IPS-20b (cell line): ENCODE measurements around the gene COL20A1.

Experiments
- H3K27ac ChIP-seq: one replicate; pipeline ENCODE4 v1.5.1; 2013; ENCODE audit warnings: low read length
- H3K27me3 ChIP-seq: 2 replicates; pipeline ENCODE4 v1.6.1; 2013; ENCODE audit warnings: mild to moderate bottlenecking, low read length, inconsistent platforms; ENCODE audit not compliant: insufficient read depth
- H3K36me3 ChIP-seq: 2 replicates; pipeline ENCODE4 v1.6.1; 2013; ENCODE audit warnings: low read depth, mild to moderate bottlenecking, inconsistent platforms, low read length, moderate library complexity; ENCODE audit not compliant: insufficient read depth
- H3K4me1 ChIP-seq: 2 replicates; pipeline ENCODE4 v1.6.1; 2013; ENCODE audit warnings: mild to moderate bottlenecking, control low read depth, inconsistent platforms, low read length, moderate library complexity; ENCODE audit not compliant: insufficient read depth
- H3K4me3 ChIP-seq: 2 replicates; pipeline ENCODE4 v1.5.1; 2013; ENCODE audit warnings: mild to moderate bottlenecking, low read length, inconsistent platforms
- H3K9ac ChIP-seq: 2 replicates; pipeline ENCODE4 v1.6.1; 2013; ENCODE audit warnings: low read depth, mild to moderate bottlenecking, inconsistent platforms, low read length, moderate library complexity
- H3K9me3 ChIP-seq: 2 replicates; pipeline ENCODE4 v1.6.1; 2013; ENCODE audit warnings: mild to moderate bottlenecking, low read depth, low read length, inconsistent platforms; ENCODE audit not compliant: insufficient read depth

Gene COL20A1

GRCh38 chr20:63347950-63348827 is 55.2 kb downstream of the COL20A1 start:
- Histone ChIP-seq H3K27me3 (no peaks in the 10 kb centered on the region), H3K36me3 (no peaks in the 10 kb centered on the region), H3K4me3 (no peak overlapping the region), H3K9me3 (no peaks in the 10 kb centered on the region), H3K27ac (no peak overlapping the region), H3K4me1 (no peaks in the 10 kb centered on the region; the same call in 1 of the 2 replicates), H3K9ac (no peak overlapping the region)

GRCh38 chr20:63348828-63349515 is 56.0 kb downstream of the COL20A1 start:
- Histone ChIP-seq H3K4me1 (no peaks in the 10 kb centered on the region; the same call in 1 of the 2 replicates), H3K9ac (no peak overlapping the region), H3K4me3 (no peak overlapping the region)

GRCh38 chr20:63349516-63349895 is 56.5 kb downstream of the COL20A1 start:
- H3K36me3 ChIP-seq: no peaks in the 10 kb centered on the region
- no peak overlapping the region for H3K4me3 ChIP-seq

More at GRCh38 chr20:63348828-63349515, 56.0 kb downstream of the COL20A1 start:
- Histone ChIP-seq H3K27me3 (no peaks in the 10 kb centered on the region), H3K36me3 (no peaks in the 10 kb centered on the region), H3K27ac (no peak overlapping the region), H3K9me3 (no peaks in the 10 kb centered on the region)

GRCh38 chr20:63350196-63350595 is 57.2 kb downstream of the COL20A1 start:
- no peaks in the 10 kb centered on the region for H3K36me3 ChIP-seq
- no peaks in the 10 kb centered on the region for H3K9me3 ChIP-seq

More at GRCh38 chr20:63349516-63349895, 56.5 kb downstream of the COL20A1 start:
- Histone ChIP-seq H3K9ac (no peak overlapping the region), H3K27me3 (no peaks in the 10 kb centered on the region), H3K4me1 (no peaks in the 10 kb centered on the region; the same call in 1 of the 2 replicates), H3K27ac (no peak overlapping the region), H3K9me3 (no peaks in the 10 kb centered on the region)

GRCh38 chr20:63350597-63351325 is 57.8 kb downstream of the COL20A1 start:
- Histone ChIP-seq H3K4me3 (no peak overlapping the region), H3K36me3 (no peaks in the 10 kb centered on the region), H3K27me3 (no peaks in the 10 kb centered on the region), H3K9ac (no peak overlapping the region), H3K9me3 (no peaks in the 10 kb centered on the region), H3K4me1 (no peaks in the 10 kb centered on the region; the same call in 1 of the 2 replicates), H3K27ac (no peak overlapping the region)

More at GRCh38 chr20:63350196-63350595, 57.2 kb downstream of the COL20A1 start:
- Histone ChIP-seq H3K9ac (no peak overlapping the region), H3K4me3 (no peak overlapping the region), H3K27me3 (no peaks in the 10 kb centered on the region), H3K27ac (no peak overlapping the region), H3K4me1 (no peaks in the 10 kb centered on the region; the same call in 1 of the 2 replicates)

- Histone ChIP-seq H3K36me3 (no peaks in the 10 kb centered on the region), H3K4me3 (no peak overlapping the region), H3K27ac (no peak overlapping the region), H3K9ac (no peak overlapping the region), H3K9me3 (no peaks in the 10 kb centered on the region), H3K27me3 (no peaks in the 10 kb centered on the region), H3K4me1 (no peaks in the 10 kb centered on the region; the same call in 1 of the 2 replicates)
Observed at GRCh38 chr20:63351326-63351700, 58.3 kb downstream of the COL20A1 start.

- Histone ChIP-seq H3K9ac (no peak overlapping the region), H3K4me3 (no peak overlapping the region), H3K4me1 (no peaks in the 10 kb centered on the region; the same call in 1 of the 2 replicates), H3K36me3 (no peaks in the 10 kb centered on the region), H3K27me3 (no peaks in the 10 kb centered on the region), H3K27ac (no peak overlapping the region), H3K9me3 (no peaks in the 10 kb centered on the region)
Observed at GRCh38 chr20:63351811-63352591, 59.0 kb downstream of the COL20A1 start.

GRCh38 chr20:63352811-63353221 is 59.8 kb downstream of the COL20A1 start:
- Histone ChIP-seq H3K36me3 (no peaks in the 10 kb centered on the region), H3K9me3 (no peaks in the 10 kb centered on the region), H3K9ac (no peak overlapping the region), H3K4me3 (no peak overlapping the region), H3K27me3 (no peaks in the 10 kb centered on the region), H3K4me1 (no peaks in the 10 kb centered on the region; the same call in 1 of the 2 replicates), H3K27ac (no peak overlapping the region)

GRCh38 chr20:63354636-63355350 is 61.8 kb downstream of the COL20A1 start:
- Histone ChIP-seq H3K27me3 (peaks cover 5% of the 10 kb centered on the region), H3K4me3 (no peak overlapping the region), H3K36me3 (no peaks in the 10 kb centered on the region), H3K27ac (no peak overlapping the region), H3K9ac (no peak overlapping the region), H3K4me1 (no peaks in the 10 kb centered on the region; the same call in 1 of the 2 replicates), H3K9me3 (no peaks in the 10 kb centered on the region)

GRCh38 chr20:63355781-63356295 is 62.9 kb downstream of the COL20A1 start:
- Histone ChIP-seq H3K27ac (no peak overlapping the region), H3K36me3 (no peaks in the 10 kb centered on the region), H3K4me3 (no peak overlapping the region), H3K27me3 (peaks cover 16% of the 10 kb centered on the region), H3K4me1 (no peaks in the 10 kb centered on the region; the same call in 1 of the 2 replicates), H3K9ac (no peak overlapping the region), H3K9me3 (no peaks in the 10 kb centered on the region)
